Loucy (cell line): ENCODE measurements around the gene SOCS6.

Experiments used
- H2AFZ ChIP-seq: fragments of 200-600 bp; sonication (generic); 2 replicates; pipeline ENCODE4 v1.6.0; 2016; ENCODE audit warnings: antibody characterized with exemption, mild to moderate bottlenecking, low read length, moderate library complexity
- H3F3A ChIP-seq: fragments of 200-600 bp; 2 replicates; pipeline ENCODE4 v1.6.0; 2016; ENCODE audit warnings: antibody characterized with exemption, low read depth, mild to moderate bottlenecking
- H3K27me3 ChIP-seq: fragments of 200-600 bp; sonication (generic); 2 replicates; pipeline ENCODE4 v1.6.1; 2014; ENCODE audit warnings: low read length, mild to moderate bottlenecking; ENCODE audit not compliant: insufficient read depth, poor library complexity, severe bottlenecking
- H3K36me3 ChIP-seq: fragments of 200-600 bp; sonication (generic); 2 replicates; pipeline ENCODE4 v1.6.1; 2016; ENCODE audit warnings: low read length; ENCODE audit not compliant: insufficient read depth
- H3K4me1 ChIP-seq: fragments of 200-600 bp; sonication (generic); 2 replicates; pipeline ENCODE4 v1.5.1; 2014; ENCODE audit warnings: low read length, mild to moderate bottlenecking; ENCODE audit not compliant: insufficient read depth, poor library complexity, severe bottlenecking
- H3K4me2 ChIP-seq: fragments of 200-600 bp; sonication (generic); 2 replicates; pipeline ENCODE4 v1.6.0; 2014; ENCODE audit warnings: antibody characterized with exemption, low read length, low read depth, mild to moderate bottlenecking; ENCODE audit not compliant: poor library complexity, severe bottlenecking
- H3K4me3 ChIP-seq: fragments of 200-600 bp; sonication (generic); 2 replicates; pipeline ENCODE4 v1.5.1; 2014; ENCODE audit warnings: low read length, mild to moderate bottlenecking, mixed read lengths; ENCODE audit not compliant: poor library complexity, severe bottlenecking
- H3K79me2 ChIP-seq: fragments of 200-600 bp; sonication (generic); 2 replicates; pipeline ENCODE4 v1.6.1; 2014; ENCODE audit warnings: low read length; ENCODE audit not compliant: insufficient read depth
- H3K9ac ChIP-seq: fragments of 200-600 bp; sonication (generic); 2 replicates; pipeline ENCODE4 v1.6.0; 2014; ENCODE audit warnings: mild to moderate bottlenecking, low read depth, low read length, moderate library complexity; ENCODE audit not compliant: poor library complexity, severe bottlenecking
- H3K9me2 ChIP-seq: fragments of 200-600 bp; sonication (generic); replicated peaks from 2 replicates; pipeline ENCODE4 v1.6.1; 2016; ENCODE audit warnings: low read depth, low read length, mixed read lengths
- H3K9me3 ChIP-seq: fragments of 200-600 bp; sonication (generic); 2 replicates; pipeline ENCODE4 v1.6.1; 2014; ENCODE audit warnings: mild to moderate bottlenecking, antibody characterized with exemption, low read length, low read depth; ENCODE audit not compliant: insufficient read depth
- H4K20me1 ChIP-seq: fragments of 200-600 bp; sonication (generic); 2 replicates; pipeline ENCODE4 v1.6.0; 2014; ENCODE audit warnings: antibody characterized with exemption, low read length, mild to moderate bottlenecking; ENCODE audit not compliant: insufficient read depth, poor library complexity, severe bottlenecking
- EZH2phosphoT487 ChIP-seq: fragments of 200-600 bp; IDR thresholded peaks from 2 replicates; pipeline ENCODE4 v1.6.1; 2018; ENCODE audit warnings: antibody characterized with exemption, mild to moderate bottlenecking, moderate library complexity, borderline replicate concordance
- TF ChIP-seq, protein P1 (sequence below): fragments of 200-600 bp; sonication (generic); conservative IDR thresholded peaks from 2 replicates; pipeline ENCODE4 v1.5.1; 2014; ENCODE audit warnings: mild to moderate bottlenecking, antibody characterized with exemption, low read length

Gene SOCS6

GRCh38 chr18:70273021-70273420 is 15.8 kb upstream of the SOCS6 start:
- H4K20me1 ChIP-seq, result no peaks in the 10 kb centered on the region
- H3K9ac ChIP-seq, result no peak overlapping the region
- H3K79me2 ChIP-seq, result no peaks in the 10 kb centered on the region
- H3F3A ChIP-seq, result no peaks in the 10 kb centered on the region
- H3K4me1 ChIP-seq, result no peaks in the 10 kb centered on the region
- H3K4me2 ChIP-seq, result no peak overlapping the region
- TF ChIP-seq, protein P1, sequence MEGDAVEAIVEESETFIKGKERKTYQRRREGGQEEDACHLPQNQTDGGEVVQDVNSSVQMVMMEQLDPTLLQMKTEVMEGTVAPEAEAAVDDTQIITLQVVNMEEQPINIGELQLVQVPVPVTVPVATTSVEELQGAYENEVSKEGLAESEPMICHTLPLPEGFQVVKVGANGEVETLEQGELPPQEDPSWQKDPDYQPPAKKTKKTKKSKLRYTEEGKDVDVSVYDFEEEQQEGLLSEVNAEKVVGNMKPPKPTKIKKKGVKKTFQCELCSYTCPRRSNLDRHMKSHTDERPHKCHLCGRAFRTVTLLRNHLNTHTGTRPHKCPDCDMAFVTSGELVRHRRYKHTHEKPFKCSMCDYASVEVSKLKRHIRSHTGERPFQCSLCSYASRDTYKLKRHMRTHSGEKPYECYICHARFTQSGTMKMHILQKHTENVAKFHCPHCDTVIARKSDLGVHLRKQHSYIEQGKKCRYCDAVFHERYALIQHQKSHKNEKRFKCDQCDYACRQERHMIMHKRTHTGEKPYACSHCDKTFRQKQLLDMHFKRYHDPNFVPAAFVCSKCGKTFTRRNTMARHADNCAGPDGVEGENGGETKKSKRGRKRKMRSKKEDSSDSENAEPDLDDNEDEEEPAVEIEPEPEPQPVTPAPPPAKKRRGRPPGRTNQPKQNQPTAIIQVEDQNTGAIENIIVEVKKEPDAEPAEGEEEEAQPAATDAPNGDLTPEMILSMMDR, result no peak
- TF ChIP-seq EZH2phosphoT487, result no peak
- no peak overlapping the region for H3K4me3 ChIP-seq
- H3K9me2 ChIP-seq, result no peaks in the 10 kb centered on the region
- no peaks in the 10 kb centered on the region for H3K27me3 ChIP-seq
- H3K36me3 ChIP-seq, result no peaks in the 10 kb centered on the region
- H2AFZ ChIP-seq, result no peak overlapping the region
- no peaks in the 10 kb centered on the region; the same call in 1 of the 2 replicates for H3K9me3 ChIP-seq

DNA sequence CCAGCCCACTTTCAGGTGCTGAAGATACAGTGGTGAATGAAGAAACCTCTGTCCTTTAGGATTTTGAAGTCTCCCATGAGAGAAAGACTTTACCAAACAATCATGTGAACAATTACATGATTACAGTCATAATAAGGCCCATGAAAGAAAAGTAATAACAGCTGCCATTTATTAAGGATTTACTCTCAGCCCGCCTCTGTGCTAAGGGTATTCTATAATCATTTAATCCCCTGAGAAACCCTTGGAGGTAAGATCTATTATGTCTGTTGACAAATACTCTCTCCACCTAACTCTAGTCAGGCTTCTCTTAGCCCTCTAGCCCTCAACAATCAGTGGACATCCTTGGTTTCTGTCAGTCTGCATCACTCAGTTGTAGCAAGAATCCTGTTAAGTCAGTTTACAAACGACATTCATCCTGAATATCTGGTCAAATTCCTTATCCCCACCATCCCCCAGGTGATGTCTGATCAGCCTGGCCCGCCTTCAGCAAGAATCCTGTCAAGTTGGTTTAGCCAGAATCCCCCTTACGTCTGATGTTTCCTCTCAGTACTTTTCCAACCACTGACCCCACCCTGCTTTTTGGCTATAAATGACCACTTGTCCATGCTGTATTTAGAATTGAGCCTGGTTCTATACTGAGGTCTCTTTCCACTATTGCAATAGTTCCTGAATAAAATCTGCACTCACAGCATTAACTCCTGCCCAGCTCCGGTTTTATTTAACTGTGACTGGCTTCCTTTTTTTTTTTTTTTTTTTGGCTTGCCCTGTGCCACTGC is 12.2 kb upstream of the SOCS6 start:
- H3K9ac ChIP-seq, result no peak overlapping the region
- no peaks in the 10 kb centered on the region for H3K79me2 ChIP-seq
- no peaks in the 10 kb centered on the region for H4K20me1 ChIP-seq

DNA sequence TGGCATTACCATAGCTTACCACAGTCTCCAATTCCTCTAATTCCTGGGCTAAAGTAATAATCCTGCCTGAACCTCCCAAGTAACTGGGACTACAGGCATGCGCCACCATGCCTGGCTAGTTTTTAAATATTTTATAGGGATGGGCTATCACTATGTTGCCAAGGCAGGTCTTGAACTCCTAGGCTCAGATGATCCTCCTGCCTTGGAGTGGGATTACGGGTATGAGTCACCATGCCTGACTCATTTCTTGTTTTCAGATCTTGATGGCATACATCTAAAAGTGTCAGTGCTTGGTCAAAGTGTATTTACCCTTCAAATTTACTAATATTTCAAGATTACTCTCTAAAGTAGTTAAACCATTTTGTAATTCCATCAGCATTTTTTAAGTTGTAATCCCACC is 9.4 kb upstream of the SOCS6 start:
- Histone ChIP-seq H3K4me2 (no peak overlapping the region), H3K4me1 (no peaks in the 10 kb centered on the region), H3K9me3 (no peaks in the 10 kb centered on the region), H4K20me1 (no peaks in the 10 kb centered on the region), H3F3A (no peaks in the 10 kb centered on the region), H2AFZ (no peak overlapping the region), H3K79me2 (no peaks in the 10 kb centered on the region), H3K36me3 (no peaks in the 10 kb centered on the region), H3K9ac (no peak overlapping the region), H3K27me3 (no peaks in the 10 kb centered on the region), H3K4me3 (no peak overlapping the region), H3K9me2 (no peaks in the 10 kb centered on the region)
- no peak for TF ChIP-seq EZH2phosphoT487
- TF ChIP-seq, protein P1, result no peak

More for the DNA sequence above, 12.2 kb upstream of the SOCS6 start:
- Histone ChIP-seq H3K4me1 (no peaks in the 10 kb centered on the region), H3K9me3 (no peaks in the 10 kb centered on the region; the same call in 1 of the 2 replicates), H3K4me2 (no peak overlapping the region), H3F3A (no peaks in the 10 kb centered on the region), H3K4me3 (no peak overlapping the region), H2AFZ (no peak overlapping the region), H3K9me2 (no peaks in the 10 kb centered on the region), H3K27me3 (no peaks in the 10 kb centered on the region), H3K36me3 (no peaks in the 10 kb centered on the region)
- TF ChIP-seq EZH2phosphoT487, result no peak
- TF ChIP-seq, protein P1, result no peak
